ENCODE data around the gene SMARCC1. TPM values are rescaled to one million over a fixed set of nuclear protein-coding genes. Genes with fewer than 3 reads are reported as not detected.
A peak's percentile ranks its signal among the peaks of the same experiment; 100 is the strongest.

Gene SMARCC1
- total RNA-seq, 1 donor from 2014 or later = 136 TPM

DNA sequence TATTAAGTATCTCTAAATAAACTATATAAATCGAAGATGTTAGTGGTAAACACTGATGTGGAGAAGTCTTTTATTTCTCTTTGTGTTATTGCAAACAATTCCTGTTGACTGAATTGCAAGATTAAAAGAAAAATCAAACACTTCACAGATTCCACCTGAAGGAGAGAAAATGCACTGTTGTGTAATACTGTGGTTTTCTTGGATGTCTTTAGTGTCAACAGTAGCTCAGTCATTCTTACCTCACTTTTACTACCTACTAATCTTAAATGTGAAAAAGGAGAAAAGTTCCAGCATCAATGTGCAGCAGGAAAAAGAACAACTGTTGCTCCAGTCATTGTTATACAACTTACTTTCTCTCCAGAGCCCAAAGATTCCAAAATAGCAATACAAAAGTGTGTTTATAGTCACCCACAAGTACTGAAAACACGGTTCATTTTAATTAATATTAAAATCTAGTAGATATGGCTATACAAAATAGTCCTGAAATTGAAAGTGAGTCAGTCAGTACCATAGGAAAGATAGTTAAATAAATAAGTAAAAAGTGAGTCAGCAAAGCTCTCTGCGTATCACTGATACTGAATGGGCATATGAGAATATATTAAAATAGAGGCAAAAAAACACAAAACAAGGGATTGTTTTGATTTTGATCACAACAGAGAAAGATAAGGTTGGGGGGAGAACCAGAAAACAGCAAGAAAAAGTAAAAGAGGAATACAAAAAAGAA is 112.5 kb downstream of the SMARCC1 start:
- Mint-ChIP-seq H3K4me1 (ENCODE audit: low read depth) (no peaks in the 10 kb centered on the region), H3K36me3 (ENCODE audit: low read depth) (peaks cover 19% of the 10 kb centered on the region), H3K27ac (no peak overlapping the region), H3K4me3 (no peak overlapping the region), H3K27me3 (ENCODE audit: insufficient read depth) (no peaks in the 10 kb centered on the region), H3K9me3 (no peaks in the 10 kb centered on the region)
- DNase-seq (ENCODE audit: low spot score) = no peak
- intact Hi-C loops (cut with micrococcal nuclease) = no loop called here

DNA sequence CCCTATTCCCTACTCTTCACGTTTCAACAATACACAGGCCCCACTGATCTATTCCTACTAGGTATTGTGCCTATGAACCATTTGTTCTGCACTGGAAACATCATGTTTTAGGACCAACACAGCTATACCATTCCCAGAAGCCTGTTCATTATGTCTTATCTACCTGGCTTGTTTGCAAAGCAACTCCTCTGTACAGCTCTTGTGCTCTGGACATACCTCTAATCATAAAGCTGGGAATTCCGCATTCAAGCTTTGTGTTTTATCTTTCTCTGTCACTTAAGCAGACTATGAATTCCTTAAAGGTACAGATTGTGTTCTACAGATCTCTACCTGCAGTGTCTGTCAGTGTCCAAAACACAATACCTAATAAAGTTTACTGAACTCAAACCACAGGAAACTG is 115.6 kb downstream of the SMARCC1 start:
- DNase-seq (ENCODE audit: low spot score) = no peak
- H3K27ac Mint-ChIP-seq = no peak overlapping the region
- H3K4me3 Mint-ChIP-seq = no peak overlapping the region
- no peaks in the 10 kb centered on the region for H3K27me3 Mint-ChIP-seq (ENCODE audit: insufficient read depth)
- no peaks in the 10 kb centered on the region for H3K9me3 Mint-ChIP-seq
- H3K4me1 Mint-ChIP-seq (ENCODE audit: low read depth) = no peaks in the 10 kb centered on the region
- peaks cover 11% of the 10 kb centered on the region for H3K36me3 Mint-ChIP-seq (ENCODE audit: low read depth)
- intact Hi-C loops (cut with micrococcal nuclease) = no loop called here

DNA sequence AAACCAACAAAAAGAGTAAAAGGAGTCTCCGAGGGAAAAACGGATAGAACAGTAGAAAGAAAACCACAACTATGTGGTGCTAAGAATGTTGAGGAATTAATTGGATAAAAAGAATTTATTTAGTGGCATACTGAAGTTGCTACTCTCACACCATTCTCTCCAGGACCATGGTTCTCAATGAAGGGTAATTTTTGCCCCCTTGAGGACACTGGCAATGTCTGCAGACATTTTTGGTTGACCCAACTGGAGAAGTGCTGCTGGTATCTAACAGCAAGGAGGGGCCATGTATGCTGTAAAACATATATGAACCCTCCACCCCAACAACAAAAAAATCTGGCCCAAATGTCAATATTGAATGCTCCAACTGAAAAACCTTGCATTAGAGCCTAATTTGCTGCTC is 117.2 kb downstream of the SMARCC1 start:
- Mint-ChIP-seq H3K27me3 (ENCODE audit: insufficient read depth) (no peaks in the 10 kb centered on the region), H3K36me3 (ENCODE audit: low read depth) (peaks cover 18% of the 10 kb centered on the region), H3K27ac (no peak overlapping the region), H3K4me3 (no peak overlapping the region), H3K9me3 (no peaks in the 10 kb centered on the region), H3K4me1 (ENCODE audit: low read depth) (no peaks in the 10 kb centered on the region)
- intact Hi-C loops (cut with micrococcal nuclease) = no loop called here
- no peak for DNase-seq (ENCODE audit: low spot score)

DNA sequence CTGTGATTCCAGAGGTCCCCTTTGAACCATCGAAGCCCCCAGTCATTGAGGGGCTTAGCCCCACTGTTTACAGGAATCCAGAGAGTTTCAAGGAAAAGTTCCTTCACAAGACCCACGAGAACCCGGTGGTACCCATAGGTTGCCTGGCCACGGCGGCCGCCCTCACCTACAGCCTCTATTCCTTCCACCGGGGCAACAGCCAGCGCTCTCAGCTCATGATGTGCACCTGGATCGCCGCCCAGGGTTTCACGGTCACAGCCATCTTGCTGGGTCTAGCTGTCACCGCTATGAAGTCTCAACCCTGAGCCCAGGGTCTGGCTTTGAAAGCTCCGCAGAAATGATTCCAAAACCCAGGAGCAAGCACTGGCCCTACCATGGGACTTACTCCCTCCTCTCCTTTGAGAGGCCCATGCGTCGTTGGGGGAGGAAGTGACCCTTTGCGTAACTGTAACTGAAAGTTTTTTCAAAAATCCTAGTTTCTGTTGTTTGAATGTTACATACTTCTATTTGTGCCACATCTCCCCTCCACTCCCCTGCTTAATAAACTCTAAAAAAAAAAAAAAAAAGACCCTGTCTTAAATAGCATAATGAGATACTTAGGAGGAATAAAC is 118.0 kb downstream of the SMARCC1 start:
- intact Hi-C loops (cut with micrococcal nuclease) = no loop called here
- peaks cover 22% of the 10 kb centered on the region for H3K36me3 Mint-ChIP-seq (ENCODE audit: low read depth)
- no peak overlapping the region for H3K4me3 Mint-ChIP-seq
- no peak for DNase-seq (ENCODE audit: low spot score)
- H3K4me1 Mint-ChIP-seq (ENCODE audit: low read depth) = no peaks in the 10 kb centered on the region
- peaks cover 3% of the 10 kb centered on the region for H3K9me3 Mint-ChIP-seq
- no peak overlapping the region for H3K27ac Mint-ChIP-seq
- H3K27me3 Mint-ChIP-seq (ENCODE audit: insufficient read depth) = no peaks in the 10 kb centered on the region

DNA sequence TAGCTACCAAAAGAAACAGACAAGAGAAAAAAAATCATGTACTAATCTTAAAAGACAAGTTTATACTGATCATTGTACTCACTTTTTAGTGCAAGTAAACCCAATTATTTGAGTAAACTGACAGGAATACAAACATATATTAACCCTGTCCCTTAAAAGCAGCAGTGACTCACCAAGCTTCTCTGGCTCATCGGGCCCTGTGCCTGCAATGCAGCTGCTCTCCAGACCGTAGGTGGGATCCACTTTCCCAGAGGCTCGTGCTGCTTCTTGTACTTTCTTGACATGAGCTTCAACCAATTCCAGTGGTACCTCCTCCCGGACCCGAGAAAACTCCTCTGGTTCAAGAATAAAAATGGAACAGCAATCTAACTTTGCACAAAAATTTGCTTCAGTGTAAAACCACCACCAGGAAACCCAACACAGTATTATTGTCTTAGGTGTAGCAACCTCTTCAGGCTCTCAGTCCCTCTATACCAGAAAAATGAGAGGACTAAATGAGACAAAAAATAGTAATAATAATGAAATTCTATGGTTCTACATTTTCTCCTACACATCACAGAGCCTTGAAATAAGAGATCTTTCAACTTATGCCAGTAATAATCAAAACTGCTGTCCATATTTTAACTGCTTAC is 120.5 kb downstream of the SMARCC1 start:
- H3K27me3 Mint-ChIP-seq (ENCODE audit: insufficient read depth) = no peaks in the 10 kb centered on the region
- peaks cover 2% of the 10 kb centered on the region for H3K4me1 Mint-ChIP-seq (ENCODE audit: low read depth)
- H3K9me3 Mint-ChIP-seq = peaks cover 8% of the 10 kb centered on the region
- DNase-seq (ENCODE audit: low spot score) = no peak
- H3K36me3 Mint-ChIP-seq (ENCODE audit: low read depth) = peaks cover 34% of the 10 kb centered on the region
- no peak overlapping the region for H3K4me3 Mint-ChIP-seq
- intact Hi-C loops (cut with micrococcal nuclease) = no loop called here
- no peak overlapping the region for H3K27ac Mint-ChIP-seq

DNA sequence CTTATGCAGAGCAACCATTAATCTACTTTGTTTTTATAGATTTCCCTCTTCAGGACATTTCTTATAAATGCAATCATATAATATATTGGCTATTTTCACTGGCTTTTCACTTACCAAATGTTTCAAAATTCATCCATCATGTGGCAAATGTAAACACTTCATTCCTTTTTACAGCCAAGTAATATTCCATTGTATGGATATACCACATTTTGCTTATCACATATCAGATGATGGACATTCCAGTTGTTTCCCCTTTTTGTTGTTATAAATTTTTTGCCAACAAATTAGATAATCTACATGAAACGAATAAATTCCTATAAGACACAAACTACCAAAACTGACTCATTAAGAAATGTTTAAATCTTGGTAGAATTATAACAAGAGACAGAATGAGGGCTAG is 123.2 kb downstream of the SMARCC1 start:
- H3K27ac Mint-ChIP-seq = no peak overlapping the region
- intact Hi-C loops (cut with micrococcal nuclease) = no loop called here
- H3K4me1 Mint-ChIP-seq (ENCODE audit: low read depth) = peaks cover 4% of the 10 kb centered on the region
- peaks cover 34% of the 10 kb centered on the region for H3K36me3 Mint-ChIP-seq (ENCODE audit: low read depth)
- no peak for DNase-seq (ENCODE audit: low spot score)
- peaks cover 8% of the 10 kb centered on the region for H3K9me3 Mint-ChIP-seq
- no peak overlapping the region for H3K4me3 Mint-ChIP-seq
- no peaks in the 10 kb centered on the region for H3K27me3 Mint-ChIP-seq (ENCODE audit: insufficient read depth)

DNA sequence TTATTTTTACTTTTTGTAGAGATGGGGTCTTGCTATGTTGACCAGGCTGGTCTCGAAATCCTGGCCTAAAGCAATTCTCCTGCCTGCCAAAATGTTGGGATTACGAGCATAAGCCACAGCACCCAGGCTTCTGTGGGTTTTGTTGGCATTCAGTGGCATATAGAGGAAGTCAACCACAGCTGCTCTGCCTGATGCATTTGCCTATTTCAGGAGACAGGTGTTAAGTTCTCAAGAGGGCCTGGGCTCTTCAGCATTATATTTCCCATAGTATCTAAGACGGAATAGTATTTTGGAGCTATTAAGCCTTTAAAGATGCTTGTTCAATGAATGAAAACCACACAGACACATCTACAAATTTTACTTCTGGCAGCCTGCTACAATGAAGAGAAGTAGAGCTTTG is 129.6 kb downstream of the SMARCC1 start:
- no peaks in the 10 kb centered on the region for H3K9me3 Mint-ChIP-seq
- intact Hi-C loops (cut with micrococcal nuclease) = no loop called here
- H3K4me1 Mint-ChIP-seq (ENCODE audit: low read depth) = peaks cover 4% of the 10 kb centered on the region
- no peaks in the 10 kb centered on the region for H3K27me3 Mint-ChIP-seq (ENCODE audit: insufficient read depth)
- H3K27ac Mint-ChIP-seq = no peak overlapping the region
- peaks cover 18% of the 10 kb centered on the region for H3K36me3 Mint-ChIP-seq (ENCODE audit: low read depth)
- DNase-seq (ENCODE audit: low spot score) = no peak
- H3K4me3 Mint-ChIP-seq = no peak overlapping the region

DNA sequence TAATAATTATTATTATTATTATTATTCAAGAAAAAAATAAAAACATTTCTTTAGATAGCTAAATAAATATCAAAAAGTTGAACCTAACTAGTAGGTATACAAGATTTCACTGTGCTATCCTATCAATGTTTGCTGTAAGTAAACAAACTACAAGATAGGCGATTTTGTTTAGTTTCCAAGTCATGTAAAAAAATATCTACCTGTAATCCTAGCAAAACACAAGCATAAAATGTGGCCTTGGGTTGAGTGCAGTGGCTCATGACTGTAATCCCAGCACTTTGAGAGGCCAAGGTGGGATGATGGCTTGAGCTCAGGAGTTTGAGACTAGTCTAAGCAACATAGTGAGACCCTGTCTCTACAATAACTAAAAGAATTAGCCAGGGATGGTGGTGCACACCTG is 131.4 kb downstream of the SMARCC1 start:
- H3K4me1 Mint-ChIP-seq (ENCODE audit: low read depth) = no peaks in the 10 kb centered on the region
- H3K27me3 Mint-ChIP-seq (ENCODE audit: insufficient read depth) = no peaks in the 10 kb centered on the region
- H3K27ac Mint-ChIP-seq = no peak overlapping the region
- peaks cover 11% of the 10 kb centered on the region for H3K36me3 Mint-ChIP-seq (ENCODE audit: low read depth)
- no peaks in the 10 kb centered on the region for H3K9me3 Mint-ChIP-seq
- intact Hi-C loops (cut with micrococcal nuclease) = no loop called here
- no peak for DNase-seq (ENCODE audit: low spot score)
- no peak overlapping the region for H3K4me3 Mint-ChIP-seq

DNA sequence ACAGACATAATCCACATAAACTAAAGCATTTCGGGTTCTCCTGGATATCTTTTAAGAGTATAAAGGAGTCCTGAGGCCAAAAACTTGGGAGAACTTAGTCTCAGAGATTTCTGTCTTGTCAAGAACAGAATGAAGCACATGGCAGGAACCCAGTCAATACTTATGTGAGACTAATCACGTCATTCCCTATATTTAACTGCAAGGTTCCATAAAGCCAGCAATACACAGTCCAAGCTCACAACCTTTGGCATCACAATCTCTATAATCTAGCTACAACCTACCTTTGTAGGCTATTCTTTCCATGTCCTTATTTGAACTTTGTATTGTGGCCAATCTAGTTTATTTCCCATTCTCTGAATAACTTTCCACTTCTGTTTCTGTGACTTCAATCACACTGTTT is 134.1 kb downstream of the SMARCC1 start:
- Mint-ChIP-seq H3K4me3 (no peak overlapping the region), H3K27ac (no peak overlapping the region), H3K9me3 (no peaks in the 10 kb centered on the region), H3K4me1 (ENCODE audit: low read depth) (no peaks in the 10 kb centered on the region), H3K27me3 (ENCODE audit: insufficient read depth) (no peaks in the 10 kb centered on the region), H3K36me3 (ENCODE audit: low read depth) (peaks cover 15% of the 10 kb centered on the region)
- DNase-seq (ENCODE audit: low spot score) = no peak
- intact Hi-C loops (cut with micrococcal nuclease) = no loop called here

DNA sequence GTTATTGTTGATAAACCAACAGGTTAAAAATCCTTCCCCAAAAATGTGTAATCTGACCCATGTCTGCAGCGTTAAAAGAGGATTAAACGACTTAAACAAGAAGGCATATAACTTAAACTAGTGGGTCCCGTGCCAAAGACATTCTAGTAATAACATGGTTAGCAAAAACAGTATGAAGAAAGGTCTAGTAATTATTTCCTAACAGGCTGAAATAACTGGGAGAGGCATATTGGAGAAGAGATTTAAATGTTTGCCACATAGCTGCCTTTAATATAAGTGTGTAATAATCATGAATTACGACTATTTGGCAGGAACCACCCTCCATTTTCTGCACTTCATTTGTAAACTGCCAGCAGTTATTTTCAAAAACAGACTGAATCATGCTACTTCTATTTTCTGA is 135.3 kb downstream of the SMARCC1 start:
- intact Hi-C loops (cut with micrococcal nuclease) = no loop called here
- Mint-ChIP-seq H3K27ac (no peak overlapping the region), H3K4me1 (ENCODE audit: low read depth) (no peaks in the 10 kb centered on the region), H3K9me3 (no peaks in the 10 kb centered on the region), H3K36me3 (ENCODE audit: low read depth) (peaks cover 21% of the 10 kb centered on the region), H3K27me3 (ENCODE audit: insufficient read depth) (no peaks in the 10 kb centered on the region), H3K4me3 (no peak overlapping the region)
- no peak for DNase-seq (ENCODE audit: low spot score)

DNA sequence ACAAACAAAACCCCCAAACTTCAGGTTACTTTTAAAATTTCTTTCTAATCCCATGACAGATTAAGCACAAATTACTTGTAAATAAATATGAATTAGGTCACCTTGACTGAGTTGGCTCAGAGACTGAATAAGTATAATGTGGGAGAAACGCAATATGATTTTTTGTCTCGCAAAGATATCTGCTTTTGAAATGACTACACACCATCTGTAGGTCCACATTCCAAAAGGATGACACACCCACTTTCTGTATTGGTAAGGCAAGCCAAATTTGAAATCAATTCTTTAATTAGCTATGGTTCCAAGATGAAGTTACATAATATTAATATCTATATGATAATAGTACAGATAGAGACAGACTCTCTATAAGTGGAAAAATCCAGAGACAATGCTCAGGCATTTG is 136.1 kb downstream of the SMARCC1 start:
- Mint-ChIP-seq H3K36me3 (ENCODE audit: low read depth) (peaks cover 17% of the 10 kb centered on the region), H3K27ac (no peak overlapping the region), H3K27me3 (ENCODE audit: insufficient read depth) (no peaks in the 10 kb centered on the region), H3K9me3 (no peaks in the 10 kb centered on the region), H3K4me3 (no peak overlapping the region), H3K4me1 (ENCODE audit: low read depth) (no peaks in the 10 kb centered on the region)
- DNase-seq (ENCODE audit: low spot score) = no peak
- intact Hi-C loops (cut with micrococcal nuclease) = loop anchor here (1.0 kb wide), 1 partner anchor 29 kb away; no protein-coding TSS in a partner anchor

DNA sequence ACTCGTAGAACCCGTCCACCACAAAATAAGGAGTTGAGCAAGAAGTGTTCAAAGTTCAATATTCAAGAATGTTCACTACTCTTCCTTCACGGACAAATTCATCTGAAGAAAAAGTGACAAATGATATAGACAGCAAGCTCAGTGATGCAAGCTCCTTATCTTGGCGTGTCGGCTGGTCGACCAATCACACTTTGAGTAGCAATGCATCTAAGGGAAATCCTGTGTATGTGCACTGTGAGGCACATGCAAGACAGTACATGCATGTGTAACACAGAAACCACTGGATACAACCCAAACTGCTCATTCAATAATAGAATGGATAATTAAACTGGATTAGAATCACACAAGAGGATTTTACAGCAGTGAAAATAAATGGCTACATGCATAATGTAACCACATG is 138.6 kb downstream of the SMARCC1 start:
- peaks cover 21% of the 10 kb centered on the region for H3K36me3 Mint-ChIP-seq (ENCODE audit: low read depth)
- no peak overlapping the region for H3K4me3 Mint-ChIP-seq
- H3K4me1 Mint-ChIP-seq (ENCODE audit: low read depth) = no peaks in the 10 kb centered on the region
- intact Hi-C loops (cut with micrococcal nuclease) = no loop called here
- no peak for DNase-seq (ENCODE audit: low spot score)
- peak overlapping the region; percentile 34 for H3K27ac Mint-ChIP-seq
- no peaks in the 10 kb centered on the region for H3K27me3 Mint-ChIP-seq (ENCODE audit: insufficient read depth)
- H3K9me3 Mint-ChIP-seq = no peaks in the 10 kb centered on the region

DNA sequence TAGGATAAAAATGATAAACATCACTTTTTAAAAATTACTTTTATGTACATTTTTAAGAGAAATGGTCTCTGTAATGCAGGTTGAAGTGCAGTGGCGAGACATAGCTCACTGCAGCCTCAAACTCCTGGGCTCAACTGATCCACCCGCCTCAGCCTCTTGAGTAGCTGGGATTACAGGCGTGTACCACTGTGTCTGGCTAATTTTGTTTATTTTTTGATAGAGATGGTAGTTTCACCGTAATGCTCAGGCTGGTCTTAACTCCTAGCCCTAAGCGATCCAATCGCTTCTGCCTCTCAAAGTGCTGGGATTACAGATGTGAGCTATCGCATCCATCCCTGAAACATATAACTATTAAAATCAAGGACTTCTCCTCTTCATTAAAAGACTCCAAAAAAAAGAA is 140.0 kb downstream of the SMARCC1 start:
- Mint-ChIP-seq H3K27ac (no peak overlapping the region), H3K36me3 (ENCODE audit: low read depth) (peaks cover 23% of the 10 kb centered on the region), H3K4me3 (no peak overlapping the region), H3K27me3 (ENCODE audit: insufficient read depth) (no peaks in the 10 kb centered on the region), H3K4me1 (ENCODE audit: low read depth) (no peaks in the 10 kb centered on the region), H3K9me3 (no peaks in the 10 kb centered on the region)
- intact Hi-C loops (cut with micrococcal nuclease) = no loop called here
- DNase-seq (ENCODE audit: low spot score) = no peak
